Measurements from ENCODE around the gene ADGRB3. TPM values are rescaled to one million over a fixed set of nuclear protein-coding genes. Genes with fewer than 3 reads are reported as not detected.
"Not testable (repeated sequence)": the region's sequence is repeated elsewhere in the genome, so short reads cannot be mapped to it uniquely, and the experiment has no call there.

The ADGRB3 gene
- total RNA-seq, 4 donors from 2014 or later = 0.30 to 0.94 (median 0.35) TPM

GRCh38 chr6:68740828-68741500, 105.9 kb downstream of the ADGRB3 start:
- no peak for TF ChIP-seq POLR2A (IDR thresholded peaks at IDR 0.05)
- TF ChIP-seq CTCF (IDR thresholded peaks at IDR 0.05) = no peak
- intact Hi-C loops (cut with DNase I; ENCODE audit: low total_unique reads) = no loop called here
- WGBS, 2 donors = 79 to 91% methylated on average over 2 of the region's 2 CpGs
- DNase-seq (ENCODE audit: low spot score in 2 of 2) = no peak
- no peak overlapping the region for H3K4me3 ChIP-seq (ENCODE audit: low read depth, poor library complexity, severe bottlenecking)

- no peak for DNase-seq (ENCODE audit: low spot score in 2 of 2)
- TF ChIP-seq CTCF (IDR thresholded peaks at IDR 0.05) (no peak), POLR2A (IDR thresholded peaks at IDR 0.05) (no peak)
- intact Hi-C loops (cut with DNase I; ENCODE audit: low total_unique reads) = no loop called here
- no peak overlapping the region for H3K4me3 ChIP-seq (ENCODE audit: low read depth, poor library complexity, severe bottlenecking)
- WGBS, 2 donors = 70 to 75% methylated on average over 5 of the region's 5 CpGs
These were observed 106.7 kb downstream of the ADGRB3 start for GRCh38 chr6:68741501-68742386.

- intact Hi-C loops (cut with DNase I; ENCODE audit: low total_unique reads) = no loop called here
- no peak overlapping the region for H3K4me3 ChIP-seq (ENCODE audit: low read depth, poor library complexity, severe bottlenecking)
- WGBS, 2 donors = 58 to 77% methylated on average over 1 of the region's 1 CpG
- TF ChIP-seq CTCF (IDR thresholded peaks at IDR 0.05) = no peak
- TF ChIP-seq POLR2A (IDR thresholded peaks at IDR 0.05) = no peak
- no peak for DNase-seq (ENCODE audit: low spot score in 2 of 2)
These were observed 108.0 kb downstream of the ADGRB3 start for GRCh38 chr6:68743099-68743498.

GRCh38 chr6:68744376-68744775, 109.3 kb downstream of the ADGRB3 start:
- not testable (repeated sequence) for DNase-seq (ENCODE audit: low spot score in 2 of 2)
- WGBS, 2 donors = 84 to 88% methylated on average over 1 of the region's 1 CpG

GRCh38 chr6:68746376-68746775, 111.3 kb downstream of the ADGRB3 start:
- H3K4me3 ChIP-seq (ENCODE audit: low read depth, poor library complexity, severe bottlenecking) = no peak overlapping the region
- 87 to 94% methylated on average over 1 of the region's 1 CpG for WGBS, 2 donors
- DNase-seq (ENCODE audit: low spot score in 2 of 2) = no peak
- TF ChIP-seq POLR2A (IDR thresholded peaks at IDR 0.05) (no peak), CTCF (IDR thresholded peaks at IDR 0.05) (no peak)
- intact Hi-C loops (cut with DNase I; ENCODE audit: low total_unique reads) = no loop called here

More at GRCh38 chr6:68744376-68744775, 109.3 kb downstream of the ADGRB3 start:
- intact Hi-C loops (cut with DNase I; ENCODE audit: low total_unique reads); H3K4me3 ChIP-seq (ENCODE audit: low read depth, poor library complexity, severe bottlenecking): not testable (repeated sequence)

- TF ChIP-seq CTCF (IDR thresholded peaks at IDR 0.05) = no peak
- TF ChIP-seq POLR2A (IDR thresholded peaks at IDR 0.05) = no peak
- WGBS, 2 donors = 88 to 91% methylated on average over 1 of the region's 1 CpG
- intact Hi-C loops (cut with DNase I; ENCODE audit: low total_unique reads) = no loop called here
- H3K4me3 ChIP-seq (ENCODE audit: low read depth, poor library complexity, severe bottlenecking) = no peak overlapping the region
- DNase-seq (ENCODE audit: low spot score in 2 of 2) = no peak
These were observed 112.2 kb downstream of the ADGRB3 start for GRCh38 chr6:68747110-68747790.

GRCh38 chr6:68747832-68748231, 112.8 kb downstream of the ADGRB3 start:
- intact Hi-C loops (cut with DNase I; ENCODE audit: low total_unique reads); DNase-seq (ENCODE audit: low spot score in 2 of 2); H3K4me3 ChIP-seq (ENCODE audit: low read depth, poor library complexity, severe bottlenecking): not testable (repeated sequence)
- 91 to 93% methylated on average over 3 of the region's 3 CpGs for WGBS, 2 donors

Data from lower leg skin (tissue), 4 donors.